ENCODE data around the gene RNF112. TPM values are rescaled to one million over a fixed set of nuclear protein-coding genes. Genes with fewer than 3 reads are reported as not detected.

The RNF112 gene
- total and polyA plus RNA-seq, 8 donors, result 0.34 to 3.0 (median 0.51) TPM

DNA sequence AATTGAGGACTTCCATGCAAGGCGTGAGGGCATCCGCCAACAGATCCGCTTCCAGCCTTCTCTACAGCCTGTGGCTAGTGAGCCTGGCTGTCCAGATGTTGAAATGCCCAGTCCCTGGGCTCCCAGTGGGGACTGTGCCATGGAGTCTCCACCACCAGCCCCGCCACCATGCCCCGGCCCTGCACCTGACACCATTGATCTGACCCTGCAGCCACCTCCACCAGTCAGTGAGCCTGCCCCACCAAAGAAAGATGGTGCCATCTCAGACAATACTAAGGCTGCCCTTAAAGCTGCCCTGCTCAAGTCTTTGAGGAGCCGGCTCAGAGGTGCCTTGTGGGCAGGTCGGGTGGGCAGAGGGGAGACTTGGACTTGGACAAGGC lies 29.7 kb upstream of the RNF112 start:
- ATAC-seq, result no peak
- WGBS, 2 donors, result 93 to 96% methylated on average over 7 of the region's 7 CpGs
- intact Hi-C loops (cut with DNase I), result no loop called here
- H3K27ac ChIP-seq, result no peak overlapping the region
- no peak for FAIRE-seq
- peaks cover 2 to 16% (median 12%) of the 10 kb centered on the region in 3 donors for H3K36me3 ChIP-seq
- no peaks in the 10 kb centered on the region for H3K9me3 ChIP-seq
- no peak for DNase-seq
- H3K27me3 ChIP-seq, result no peaks in the 10 kb centered on the region
- no peak overlapping the region for H3K4me3 ChIP-seq
- peaks cover 4 to 7% (median 6%) of the 10 kb centered on the region in 3 donors for H3K4me1 ChIP-seq
- TF ChIP-seq, protein P1, sequence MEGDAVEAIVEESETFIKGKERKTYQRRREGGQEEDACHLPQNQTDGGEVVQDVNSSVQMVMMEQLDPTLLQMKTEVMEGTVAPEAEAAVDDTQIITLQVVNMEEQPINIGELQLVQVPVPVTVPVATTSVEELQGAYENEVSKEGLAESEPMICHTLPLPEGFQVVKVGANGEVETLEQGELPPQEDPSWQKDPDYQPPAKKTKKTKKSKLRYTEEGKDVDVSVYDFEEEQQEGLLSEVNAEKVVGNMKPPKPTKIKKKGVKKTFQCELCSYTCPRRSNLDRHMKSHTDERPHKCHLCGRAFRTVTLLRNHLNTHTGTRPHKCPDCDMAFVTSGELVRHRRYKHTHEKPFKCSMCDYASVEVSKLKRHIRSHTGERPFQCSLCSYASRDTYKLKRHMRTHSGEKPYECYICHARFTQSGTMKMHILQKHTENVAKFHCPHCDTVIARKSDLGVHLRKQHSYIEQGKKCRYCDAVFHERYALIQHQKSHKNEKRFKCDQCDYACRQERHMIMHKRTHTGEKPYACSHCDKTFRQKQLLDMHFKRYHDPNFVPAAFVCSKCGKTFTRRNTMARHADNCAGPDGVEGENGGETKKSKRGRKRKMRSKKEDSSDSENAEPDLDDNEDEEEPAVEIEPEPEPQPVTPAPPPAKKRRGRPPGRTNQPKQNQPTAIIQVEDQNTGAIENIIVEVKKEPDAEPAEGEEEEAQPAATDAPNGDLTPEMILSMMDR (IDR thresholded peaks at IDR 0.05), result no peak

DNA sequence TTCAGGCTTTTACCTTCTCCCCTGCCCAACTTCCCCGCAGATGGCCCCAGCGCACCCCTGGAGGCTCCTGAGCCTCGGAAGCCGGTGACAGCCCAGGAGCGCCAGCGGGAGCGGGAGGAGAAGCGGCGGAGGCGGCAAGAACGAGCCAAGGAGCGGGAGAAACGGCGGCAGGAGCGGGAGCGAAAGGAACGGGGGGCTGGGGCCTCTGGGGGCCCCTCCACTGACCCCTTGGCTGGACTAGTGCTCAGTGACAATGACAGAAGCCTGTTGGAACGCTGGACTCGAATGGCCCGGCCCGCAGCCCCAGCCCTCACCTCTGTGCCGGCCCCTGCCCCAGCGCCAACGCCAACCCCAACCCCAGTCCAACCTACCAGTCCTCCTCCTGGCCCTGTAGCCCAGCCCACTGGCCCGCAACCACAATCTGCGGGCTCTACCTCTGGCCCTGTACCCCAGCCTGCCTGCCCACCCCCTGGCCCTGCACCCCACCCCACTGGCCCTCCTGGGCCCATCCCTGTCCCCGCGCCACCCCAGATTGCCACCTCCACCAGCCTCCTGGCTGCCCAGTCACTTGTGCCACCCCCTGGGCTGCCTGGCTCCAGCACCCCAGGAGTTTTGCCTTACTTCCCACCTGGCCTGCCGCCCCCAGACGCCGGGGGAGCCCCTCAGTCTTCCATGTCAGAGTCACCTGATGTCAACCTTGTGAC lies 29.1 kb upstream of the RNF112 start:
- ATAC-seq, result no peak
- DNase-seq, result peak in 1 of 6 donors; percentile 50
- 93 to 95% methylated on average over 31 of the region's 31 CpGs for WGBS, 2 donors
- Histone ChIP-seq H3K9me3 (no peaks in the 10 kb centered on the region), H3K4me3 (no peak overlapping the region), H3K27ac (no peak overlapping the region), H3K27me3 (no peaks in the 10 kb centered on the region), H3K36me3 (peaks cover 2 to 16% (median 12%) of the 10 kb centered on the region in 3 donors), H3K4me1 (peaks cover 1 to 7% (median 4%) of the 10 kb centered on the region in 3 donors)
- TF ChIP-seq, protein P1 (IDR thresholded peaks at IDR 0.05), result no peak
- no peak for FAIRE-seq
- intact Hi-C loops (cut with DNase I), result no loop called here

DNA sequence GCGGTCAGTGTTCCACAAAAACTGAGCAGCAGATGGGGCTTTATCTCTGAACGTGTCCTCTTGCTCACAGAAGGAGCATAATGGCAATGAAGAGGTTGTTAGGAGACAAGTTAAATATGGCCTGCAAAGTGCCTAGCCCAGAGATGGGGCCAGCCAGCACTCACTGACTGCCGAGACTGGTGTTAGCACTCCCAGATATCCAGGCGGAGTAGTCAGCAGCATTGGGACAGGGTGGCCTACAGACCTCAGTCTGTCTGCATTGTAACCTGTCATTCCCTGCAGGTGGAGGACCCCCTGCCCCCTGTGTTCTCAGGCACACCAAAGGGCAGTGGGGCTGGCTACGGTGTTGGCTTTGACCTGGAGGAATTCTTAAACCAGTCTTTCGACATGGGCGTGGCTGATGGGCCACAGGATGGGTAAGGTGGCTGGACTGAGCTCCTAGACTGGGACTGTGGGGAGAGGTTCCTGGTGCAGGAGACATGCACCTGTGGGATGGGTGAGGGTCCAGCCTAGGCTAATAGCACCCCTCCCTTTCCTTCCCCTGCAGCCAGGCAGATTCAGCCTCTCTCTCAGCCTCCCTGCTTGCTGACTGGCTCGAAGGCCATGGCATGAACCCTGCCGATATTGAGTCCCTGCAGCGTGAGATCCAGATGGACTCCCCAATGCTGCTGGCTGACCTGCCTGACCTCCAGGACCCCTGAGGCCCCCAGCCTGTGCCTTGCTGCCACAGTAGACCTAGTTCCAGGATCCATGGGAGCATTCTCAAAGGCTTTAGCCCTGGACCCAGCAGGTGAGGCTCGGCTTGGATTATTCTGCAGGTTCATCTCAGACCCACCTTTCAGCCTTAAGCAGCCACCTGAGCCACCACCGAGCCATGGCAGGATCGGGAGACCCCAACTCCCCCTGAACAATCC lies 28.2 kb upstream of the RNF112 start:
- FAIRE-seq, result no peak
- H3K9me3 ChIP-seq, result no peaks in the 10 kb centered on the region
- ATAC-seq, result no peak
- H3K27me3 ChIP-seq, result no peaks in the 10 kb centered on the region
- H3K4me3 ChIP-seq, result no peak overlapping the region
- peaks cover 0 to 7% (median 0%) of the 10 kb centered on the region in 3 donors for H3K4me1 ChIP-seq
- TF ChIP-seq, protein P1 (IDR thresholded peaks at IDR 0.05), result no peak
- H3K36me3 ChIP-seq, result peaks cover 2 to 16% (median 12%) of the 10 kb centered on the region in 3 donors
- H3K27ac ChIP-seq, result no peak overlapping the region
- DNase-seq, result no peak
- 89 to 91% methylated on average over 13 of the region's 13 CpGs for WGBS, 2 donors
- intact Hi-C loops (cut with DNase I), result no loop called here

DNA sequence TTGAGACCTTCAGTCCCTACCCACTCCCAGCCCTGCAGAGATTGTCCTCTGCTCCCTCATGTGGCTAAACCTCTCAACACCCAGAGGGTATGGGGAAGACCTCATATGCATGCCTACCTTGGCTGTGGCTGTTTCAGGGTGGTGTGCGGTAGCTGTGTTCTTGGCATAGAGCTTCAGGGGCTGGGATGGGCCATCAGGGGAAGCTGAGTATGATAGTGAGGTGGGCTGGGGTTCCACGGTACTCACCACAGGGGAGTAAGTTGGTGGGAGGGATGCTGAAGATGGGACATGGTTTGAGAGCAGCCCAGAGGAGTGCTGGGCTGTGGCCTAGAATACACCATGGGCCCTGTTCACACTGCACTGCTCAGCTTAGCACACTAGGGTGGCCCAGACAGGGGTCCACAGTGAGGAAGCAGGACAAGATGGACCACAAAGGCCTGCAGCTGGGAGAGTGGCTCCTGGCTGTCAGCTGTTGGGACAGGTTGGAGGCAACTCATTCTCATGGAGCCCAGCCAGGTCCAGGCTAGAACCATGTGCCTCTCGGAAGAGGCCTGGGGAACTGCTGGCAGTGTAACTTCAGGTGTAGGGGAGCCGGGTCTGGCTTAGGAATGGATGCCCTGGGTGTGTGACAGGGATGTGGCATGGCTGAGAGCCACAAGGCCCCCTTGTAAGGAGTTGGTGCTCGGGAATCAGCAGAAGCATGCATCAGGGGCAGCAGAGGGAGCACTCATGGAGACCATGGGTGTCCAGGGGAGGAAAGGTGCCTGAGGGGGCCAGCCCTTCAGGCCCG lies 27.2 kb upstream of the RNF112 start:
- no peak overlapping the region for H3K27ac ChIP-seq
- TF ChIP-seq, protein P1 (IDR thresholded peaks at IDR 0.05), result no peak
- H3K27me3 ChIP-seq, result no peaks in the 10 kb centered on the region
- no peaks in the 10 kb centered on the region for H3K9me3 ChIP-seq
- DNase-seq, result no peak
- 87 to 92% methylated on average over 6 of the region's 6 CpGs for WGBS, 2 donors
- peaks cover 0 to 7% (median 0%) of the 10 kb centered on the region in 3 donors for H3K4me1 ChIP-seq
- intact Hi-C loops (cut with DNase I), result no loop called here
- FAIRE-seq, result no peak
- H3K4me3 ChIP-seq, result no peak overlapping the region
- peaks cover 2 to 16% (median 12%) of the 10 kb centered on the region in 3 donors for H3K36me3 ChIP-seq
- ATAC-seq, result no peak

Measured in pancreas (tissue), 10 donors.